ENCODE measurements around the gene C4orf50. TPM values are rescaled to one million over a fixed set of nuclear protein-coding genes. Genes with fewer than 3 reads are reported as not detected.

The C4orf50 gene
- polyA plus RNA-seq, 3 donors = not detected

DNA sequence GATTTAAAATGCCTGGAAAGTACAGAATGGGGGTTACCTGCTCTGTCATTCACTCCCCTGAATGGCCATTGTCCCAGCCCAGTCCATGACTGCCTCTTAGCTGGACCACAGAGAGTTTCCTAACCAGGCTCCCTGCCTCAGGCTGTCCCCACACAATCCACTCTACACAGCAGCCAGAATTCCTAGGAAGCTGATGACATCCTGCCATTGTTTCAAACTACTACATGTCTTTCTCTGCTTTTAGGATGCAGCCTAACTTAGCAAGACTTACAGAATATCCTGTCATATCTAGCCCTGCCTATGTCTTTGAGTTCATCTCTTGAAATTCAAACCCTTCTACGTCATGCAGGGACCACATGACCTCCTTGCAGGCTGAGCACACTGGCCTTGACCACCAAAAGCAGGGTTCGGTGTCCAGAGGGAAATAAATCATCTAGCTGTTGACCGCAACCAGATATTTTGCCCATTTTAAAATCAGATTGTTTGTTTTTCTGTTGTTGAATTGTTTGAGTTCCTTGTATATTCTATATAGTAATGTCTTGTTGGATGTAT lies 109.3 kb downstream of the C4orf50 start:
- peaks cover 11 to 14% (median 13%) of the 10 kb centered on the region in 3 donors for H3K27me3 Mint-ChIP-seq (ENCODE audit: low read depth in 3 of 3)
- peaks cover 0 to 6% of the 10 kb centered on the region in 2 donors for H3K9me3 ChIP-seq (replicated peaks in 1 of 2; ENCODE audit: control insufficient read depth in 1 of 2, insufficient read depth in 1 of 2, low read length in 2 of 2)

DNA sequence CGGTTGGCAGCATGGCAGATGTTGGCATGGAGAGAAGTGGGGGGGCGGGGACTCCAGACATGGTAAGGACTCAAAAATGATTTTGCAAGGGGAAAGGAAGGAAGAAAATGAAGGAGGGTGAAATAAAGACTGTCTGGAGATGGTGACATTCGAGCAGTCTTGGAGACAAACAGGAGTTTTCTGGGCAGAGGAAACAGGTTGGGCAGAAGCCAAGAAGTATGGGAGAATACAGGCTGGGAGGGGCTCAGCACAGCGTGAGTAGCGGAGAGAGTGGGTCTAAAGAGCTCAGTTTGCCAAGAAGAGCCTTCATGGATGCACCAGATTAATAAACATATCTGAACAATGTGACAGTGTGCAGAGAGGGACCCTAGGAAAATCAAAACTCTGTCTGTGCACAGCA lies 112.0 kb downstream of the C4orf50 start:
- Histone ChIP-seq H3K4me3 (replicated peaks in 1 of 3; ENCODE audit: low read depth in 2 of 3, low read length in 3 of 3) (no peak overlapping the region), H4K20me1 (ENCODE audit: insufficient read depth, low read length) (no peaks in the 10 kb centered on the region), H3K36me3 (replicated peaks in 1 of 2; ENCODE audit: control insufficient read depth in 1 of 2, insufficient read depth in 2 of 2, low read length in 2 of 2) (no peaks in the 10 kb centered on the region), H3K9me3 (replicated peaks in 1 of 2; ENCODE audit: control insufficient read depth in 1 of 2, insufficient read depth in 1 of 2, low read length in 2 of 2) (peaks cover 0 to 2% of the 10 kb centered on the region in 2 donors), H3K9ac (ENCODE audit: insufficient read depth, low read length, poor library complexity, severe bottlenecking) (no peak overlapping the region), H3K27me3 (ENCODE audit: control insufficient read depth in 2 of 2, insufficient read depth in 2 of 2, low read length in 2 of 2) (peaks cover 0 to 3% of the 10 kb centered on the region in 2 donors), H3K27ac (ENCODE audit: low read depth in 1 of 2, low read length in 2 of 2) (no peak overlapping the region), H3K4me1 (ENCODE audit: control insufficient read depth in 1 of 2, insufficient read depth in 2 of 2, low read length in 2 of 2) (no peaks in the 10 kb centered on the region), H2AFZ (ENCODE audit: insufficient read depth, low read depth, low read length, poor library complexity, severe bottlenecking) (no peak overlapping the region), H3K79me2 (ENCODE audit: insufficient read depth, low read length) (no peaks in the 10 kb centered on the region), H3K4me2 (replicated peaks; ENCODE audit: extremely low read depth, low read length, poor library complexity, severe bottlenecking) (no peak overlapping the region)
- Mint-ChIP-seq H3K4me3 (peak overlapping the region in 1 of 2 donors; percentile 3), H3K9me3 (peaks cover 0 to 13% (median 6%) of the 10 kb centered on the region in 7 donors), H3K36me3 (no peaks in the 10 kb centered on the region), H3K27ac (peak overlapping the region in 1 of 7 donors; percentile 18), H3K4me1 (no peaks in the 10 kb centered on the region), H3K27me3 (ENCODE audit: low read depth in 3 of 3) (peaks cover 9 to 19% (median 15%) of the 10 kb centered on the region in 3 donors)
- TF ChIP-seq, protein P1, sequence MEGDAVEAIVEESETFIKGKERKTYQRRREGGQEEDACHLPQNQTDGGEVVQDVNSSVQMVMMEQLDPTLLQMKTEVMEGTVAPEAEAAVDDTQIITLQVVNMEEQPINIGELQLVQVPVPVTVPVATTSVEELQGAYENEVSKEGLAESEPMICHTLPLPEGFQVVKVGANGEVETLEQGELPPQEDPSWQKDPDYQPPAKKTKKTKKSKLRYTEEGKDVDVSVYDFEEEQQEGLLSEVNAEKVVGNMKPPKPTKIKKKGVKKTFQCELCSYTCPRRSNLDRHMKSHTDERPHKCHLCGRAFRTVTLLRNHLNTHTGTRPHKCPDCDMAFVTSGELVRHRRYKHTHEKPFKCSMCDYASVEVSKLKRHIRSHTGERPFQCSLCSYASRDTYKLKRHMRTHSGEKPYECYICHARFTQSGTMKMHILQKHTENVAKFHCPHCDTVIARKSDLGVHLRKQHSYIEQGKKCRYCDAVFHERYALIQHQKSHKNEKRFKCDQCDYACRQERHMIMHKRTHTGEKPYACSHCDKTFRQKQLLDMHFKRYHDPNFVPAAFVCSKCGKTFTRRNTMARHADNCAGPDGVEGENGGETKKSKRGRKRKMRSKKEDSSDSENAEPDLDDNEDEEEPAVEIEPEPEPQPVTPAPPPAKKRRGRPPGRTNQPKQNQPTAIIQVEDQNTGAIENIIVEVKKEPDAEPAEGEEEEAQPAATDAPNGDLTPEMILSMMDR (IDR thresholded peaks at IDR 0.05) = no peak
- 45% methylated on average over 5 of the region's 5 CpGs for WGBS (ENCODE audit: insufficient coverage)
- no peak for DNase-seq
- intact Hi-C loops (cut with micrococcal nuclease) = no loop called here

More for the DNA sequence above, 109.3 kb downstream of the C4orf50 start:
- Histone ChIP-seq H3K36me3 (replicated peaks in 1 of 2; ENCODE audit: control insufficient read depth in 1 of 2, insufficient read depth in 2 of 2, low read length in 2 of 2) (no peaks in the 10 kb centered on the region), H3K27ac (ENCODE audit: low read depth in 1 of 2, low read length in 2 of 2) (no peak overlapping the region), H3K4me1 (ENCODE audit: control insufficient read depth in 1 of 2, insufficient read depth in 2 of 2, low read length in 2 of 2) (no peaks in the 10 kb centered on the region), H3K4me2 (replicated peaks; ENCODE audit: extremely low read depth, low read length, poor library complexity, severe bottlenecking) (no peak overlapping the region), H2AFZ (ENCODE audit: insufficient read depth, low read depth, low read length, poor library complexity, severe bottlenecking) (no peak overlapping the region), H3K4me3 (replicated peaks in 1 of 3; ENCODE audit: low read depth in 2 of 3, low read length in 3 of 3) (no peak overlapping the region), H4K20me1 (ENCODE audit: insufficient read depth, low read length) (no peaks in the 10 kb centered on the region), H3K79me2 (ENCODE audit: insufficient read depth, low read length) (no peaks in the 10 kb centered on the region), H3K9ac (ENCODE audit: insufficient read depth, low read length, poor library complexity, severe bottlenecking) (no peak overlapping the region), H3K27me3 (ENCODE audit: control insufficient read depth in 2 of 2, insufficient read depth in 2 of 2, low read length in 2 of 2) (peaks cover 0 to 3% of the 10 kb centered on the region in 2 donors)
- Mint-ChIP-seq H3K4me3 (no peak overlapping the region), H3K36me3 (no peaks in the 10 kb centered on the region), H3K4me1 (no peaks in the 10 kb centered on the region), H3K27ac (no peak overlapping the region), H3K9me3 (peaks cover 3 to 14% (median 7%) of the 10 kb centered on the region in 7 donors)
- WGBS (ENCODE audit: insufficient coverage) = 50% methylated on average over 1 of the region's 3 CpGs
- DNase-seq = no peak
- intact Hi-C loops (cut with micrococcal nuclease) = no loop called here
- TF ChIP-seq, protein P1 (IDR thresholded peaks at IDR 0.05) = no peak
